Activated CD8-positive, alpha-beta T cell treated with anti-CD3 and anti-CD28 coated beads for 36 hours (primary cell): ENCODE measurements around the gene BICD1. TPM values are rescaled to one million over a fixed set of nuclear protein-coding genes. Genes with fewer than 3 reads are reported as not detected.

Source experiments
- ATAC-seq: fragments of 200-7000 bp; cut with Tn5 transposase; one replicate; pipeline ENCODE4 v1.10.0; 2021; ENCODE audit warnings: mild to moderate bottlenecking, moderate library complexity
- CTCF ChIA-PET: fragments of 350-600 bp; sonication (Branson Sonifier 250); formaldehyde crosslinking; loops from one replicate; lab custom pipeline; 2021; ENCODE audit warnings: antibody characterized with exemption; lab: Charles Lee
- POLR2A ChIA-PET: fragments of 350-600 bp; sonication (Branson Sonifier 250); formaldehyde crosslinking; loops from one replicate; lab custom pipeline; 2021; ENCODE audit warnings: antibody characterized with exemption; lab: Charles Lee
- DNase-seq: peaks from one replicate; pipeline ENCODE4 v3.0.0-alpha.2; 2020
- H3K27ac Mint-ChIP-seq: one replicate; pipeline ENCODE4 v1.8.0; 2021; ENCODE audit warnings: mild to moderate bottlenecking, mixed read lengths
- H3K27me3 Mint-ChIP-seq: one replicate; pipeline ENCODE4 v1.8.0; 2021; ENCODE audit warnings: mixed read lengths
- H3K36me3 Mint-ChIP-seq: one replicate; pipeline ENCODE4 v1.8.0; 2021; ENCODE audit warnings: low read depth, mixed read lengths
- H3K4me1 Mint-ChIP-seq: one replicate; pipeline ENCODE4 v1.8.0; 2021; ENCODE audit warnings: low read depth, mixed read lengths
- H3K4me3 Mint-ChIP-seq: one replicate; pipeline ENCODE4 v1.8.0; 2021; ENCODE audit warnings: mild to moderate bottlenecking, moderate library complexity, mixed read lengths
- H3K9me3 Mint-ChIP-seq: one replicate; pipeline ENCODE4 v1.8.0; 2021; ENCODE audit warnings: mixed read lengths
- CTCF ChIP-seq: fragments of 200-600 bp; IDR thresholded peaks from one replicate; pipeline ENCODE4 v1.8.0; 2022; ENCODE audit warnings: antibody characterized with exemption, mild to moderate bottlenecking
- intact Hi-C: fragments of 100-400 bp; cut with micrococcal nuclease; formaldehyde crosslinking; loops from one replicate; pipeline ENCODE4 v1.10.0; 2022
- total RNA-seq, 2 experiments: library from RNA; stranded (reverse); gene quantifications; one replicate each; pipeline ENCODE4 v1.2.3, GENCODE V29; 2021

The BICD1 gene
- total RNA-seq, 2 experiments from 2014 or later = 12.5 to 13.2 TPM

GRCh38 chr12:32309811-32310736 lies 203.4 kb downstream of the BICD1 start:
- DNase-seq (no peak), ATAC-seq (no peak)
- ChIA-PET CTCF (interaction anchor here (2.5 to 4.3 kb wide), 2 partner anchors 249 to 656 kb away, joined by 17 to 25 read pairs; no protein-coding TSS in a partner anchor), POLR2A (no interaction called here)
- no peak overlapping the region for H3K4me3 Mint-ChIP-seq
- TF ChIP-seq CTCF = no peak
- no peak overlapping the region for H3K27ac Mint-ChIP-seq
- no peaks in the 10 kb centered on the region for H3K27me3 Mint-ChIP-seq
- H3K36me3 Mint-ChIP-seq = no peaks in the 10 kb centered on the region
- no peaks in the 10 kb centered on the region for H3K4me1 Mint-ChIP-seq
- no peaks in the 10 kb centered on the region for H3K9me3 Mint-ChIP-seq
- intact Hi-C loops = loop anchor here (5.0 kb wide), 1 partner anchor 653 kb away; the partner anchor contains the start of gene ETFBKMT

- Mint-ChIP-seq H3K36me3 (no peaks in the 10 kb centered on the region), H3K27ac (no peak overlapping the region), H3K9me3 (peaks cover 1% of the 10 kb centered on the region), H3K27me3 (no peaks in the 10 kb centered on the region), H3K4me3 (no peak overlapping the region), H3K4me1 (no peaks in the 10 kb centered on the region)
- TF ChIP-seq CTCF = peak; percentile 72
- ATAC-seq = no peak
- intact Hi-C loops = loop anchor here (5.0 kb wide), 1 partner anchor 655 kb away; the partner anchor contains the start of gene ETFBKMT
- no peak for DNase-seq
- CTCF ChIA-PET = interaction anchor here (0.6 to 2.5 kb wide), 21 partner anchors 10 to 665 kb away, joined by 3 to 25 read pairs (median 4); partner anchors contain the start of gene ETFBKMT
- POLR2A ChIA-PET = no interaction called here
Observed at GRCh38 chr12:32312049-32312670, 205.5 kb downstream of the BICD1 start.

- no peak overlapping the region for H3K4me3 Mint-ChIP-seq
- DNase-seq = no peak
- H3K4me1 Mint-ChIP-seq = no peaks in the 10 kb centered on the region
- TF ChIP-seq CTCF = no peak
- ChIA-PET CTCF (interaction anchor here (3.2 kb wide), 1 partner anchor 10 kb away, joined by 11 read pairs; no protein-coding TSS in a partner anchor), POLR2A (no interaction called here)
- H3K36me3 Mint-ChIP-seq = no peaks in the 10 kb centered on the region
- intact Hi-C loops = no loop called here
- H3K27ac Mint-ChIP-seq = no peak overlapping the region
- no peak for ATAC-seq
- H3K27me3 Mint-ChIP-seq = no peaks in the 10 kb centered on the region
- no peaks in the 10 kb centered on the region for H3K9me3 Mint-ChIP-seq
Observed at GRCh38 chr12:32322354-32322753, 215.7 kb downstream of the BICD1 start.

GRCh38 chr12:32331133-32331532 lies 224.5 kb downstream of the BICD1 start:
- no peak for TF ChIP-seq CTCF
- H3K27ac Mint-ChIP-seq = no peak overlapping the region
- CTCF ChIA-PET = no interaction called here
- H3K36me3 Mint-ChIP-seq = peaks cover 3% of the 10 kb centered on the region
- H3K27me3 Mint-ChIP-seq = no peaks in the 10 kb centered on the region
- DNase-seq (no peak), ATAC-seq (no peak)
- no peaks in the 10 kb centered on the region for H3K9me3 Mint-ChIP-seq
- intact Hi-C loops = no loop called here
- H3K4me3 Mint-ChIP-seq = no peak overlapping the region
- POLR2A ChIA-PET = no interaction called here
- peaks cover 6% of the 10 kb centered on the region for H3K4me1 Mint-ChIP-seq
